Peyer's patch (tissue), 4 donors: ENCODE measurements around the gene FBXO40. TPM values are rescaled to one million over a fixed set of nuclear protein-coding genes. Genes with fewer than 3 reads are reported as not detected.

Experiments
- DNase-seq, 3 donors: peaks; one replicate each; pipeline ENCODE4 v3.0.0-alpha.2; 2017 to 2019
- H3K27ac ChIP-seq, 4 donors: fragments of 200-600 bp; sonication (generic); one replicate each; pipeline ENCODE4 v1.5.1; 2016 to 2019
- H3K27me3 ChIP-seq, 2 donors: fragments of 200-600 bp; sonication (generic); one replicate each; pipeline ENCODE4 v1.5.1; 2019
- H3K36me3 ChIP-seq, 3 donors: fragments of 200-600 bp; sonication (generic); one replicate each; pipeline ENCODE4 v1.5.1; 2016 to 2019
- H3K4me1 ChIP-seq, 4 donors: fragments of 200-600 bp; sonication (generic); one replicate each; pipeline ENCODE4 v1.5.1; 2016 to 2019
- H3K4me3 ChIP-seq, 4 donors: fragments of 200-600 bp; sonication (generic); 1 replicate in 3 of 4; 2 replicates in 1 of 4; pipeline ENCODE4 v1.5.1; 2016 to 2019; ENCODE audit warnings: mild to moderate bottlenecking in 1 of 4
- H3K9me3 ChIP-seq, 4 donors: fragments of 200-600 bp; sonication (generic); one replicate each; pipeline ENCODE4 v1.5.1; 2016 to 2019; ENCODE audit warnings: mild to moderate bottlenecking in 1 of 4
- CTCF ChIP-seq, 6 experiments: fragments of 450-650 bp in 4 of 6; fragments of 200-600 bp in 2 of 6; sonication (generic) in 1 of 6; IDR thresholded peaks; one replicate each; pipeline ENCODE4 v1.5.1; 2017 to 2019; ENCODE audit warnings: antibody characterized with exemption in 6 of 6, mild to moderate bottlenecking in 3 of 6, moderate library complexity in 1 of 6
- POLR2A ChIP-seq, 2 donors: fragments of 450-650 bp; IDR thresholded peaks; one replicate each; pipeline ENCODE4 v1.5.1; 2017; ENCODE audit warnings: antibody characterized with exemption in 2 of 2, mild to moderate bottlenecking in 2 of 2, moderate library complexity in 2 of 2
- total RNA-seq, 4 donors: library from RNA; depleted of rRNA; stranded (reverse); fragments of >200 nt; gene quantifications; one replicate each; pipeline ENCODE4 v1.1.0, GENCODE V29; 2016

Gene FBXO40
- total RNA-seq, 4 donors from 2014 or later = not detected

- DNase-seq = no peak
- no peaks in the 10 kb centered on the region for H3K9me3 ChIP-seq
- H3K36me3 ChIP-seq = peaks cover 0 to 14% (median 0%) of the 10 kb centered on the region in 3 donors
- no peaks in the 10 kb centered on the region for H3K27me3 ChIP-seq
- no peaks in the 10 kb centered on the region for H3K4me1 ChIP-seq
- no peak overlapping the region for H3K27ac ChIP-seq
- TF ChIP-seq CTCF (IDR thresholded peaks at IDR 0.05) (no peak), POLR2A (IDR thresholded peaks at IDR 0.05) (no peak)
- no peak overlapping the region for H3K4me3 ChIP-seq
These were observed 37.2 kb downstream of the FBXO40 start for GRCh38 chr3:121630355-121630754.

- H3K4me3 ChIP-seq = no peak overlapping the region
- TF ChIP-seq POLR2A (IDR thresholded peaks at IDR 0.05) = no peak
- TF ChIP-seq CTCF (IDR thresholded peaks at IDR 0.05) = no peak
- peaks cover 0 to 22% (median 0%) of the 10 kb centered on the region in 3 donors for H3K36me3 ChIP-seq
These were observed 44.7 kb downstream of the FBXO40 start for GRCh38 chr3:121637922-121638321.

GRCh38 chr3:121641127-121641526, 47.9 kb downstream of the FBXO40 start:
- no peaks in the 10 kb centered on the region for H3K9me3 ChIP-seq
- TF ChIP-seq CTCF (IDR thresholded peaks at IDR 0.05) (no peak), POLR2A (IDR thresholded peaks at IDR 0.05) (no peak)
- no peak for DNase-seq
- H3K36me3 ChIP-seq = peaks cover 0 to 5% (median 0%) of the 10 kb centered on the region in 3 donors
- no peaks in the 10 kb centered on the region for H3K4me1 ChIP-seq
- no peaks in the 10 kb centered on the region for H3K27me3 ChIP-seq
- no peak overlapping the region for H3K27ac ChIP-seq
- H3K4me3 ChIP-seq = no peak overlapping the region

More at GRCh38 chr3:121637922-121638321, 44.7 kb downstream of the FBXO40 start:
- no peaks in the 10 kb centered on the region for H3K4me1 ChIP-seq
- no peaks in the 10 kb centered on the region for H3K9me3 ChIP-seq
- DNase-seq = no peak
- H3K27me3 ChIP-seq = no peaks in the 10 kb centered on the region
- no peak overlapping the region for H3K27ac ChIP-seq

- no peak for DNase-seq
- peaks cover 0 to 3% (median 0%) of the 10 kb centered on the region in 3 donors for H3K36me3 ChIP-seq
- no peaks in the 10 kb centered on the region for H3K27me3 ChIP-seq
- no peaks in the 10 kb centered on the region for H3K4me1 ChIP-seq
- TF ChIP-seq POLR2A (IDR thresholded peaks at IDR 0.05) (no peak), CTCF (IDR thresholded peaks at IDR 0.05) (no peak)
- H3K27ac ChIP-seq = no peak overlapping the region
- no peaks in the 10 kb centered on the region for H3K9me3 ChIP-seq
- H3K4me3 ChIP-seq = no peak overlapping the region
These were observed 49.6 kb downstream of the FBXO40 start for GRCh38 chr3:121642601-121643314.

- H3K4me1 ChIP-seq = no peaks in the 10 kb centered on the region
- peaks cover 0 to 3% (median 0%) of the 10 kb centered on the region in 3 donors for H3K36me3 ChIP-seq
- no peak overlapping the region for H3K4me3 ChIP-seq
- TF ChIP-seq CTCF (IDR thresholded peaks at IDR 0.05) (no peak), POLR2A (IDR thresholded peaks at IDR 0.05) (no peak)
- no peaks in the 10 kb centered on the region for H3K9me3 ChIP-seq
- H3K27me3 ChIP-seq = no peaks in the 10 kb centered on the region
- H3K27ac ChIP-seq = no peak overlapping the region
- DNase-seq = no peak
These were observed 51.9 kb downstream of the FBXO40 start for GRCh38 chr3:121645054-121645453.
